Endodermal cell (in vitro differentiated cells): ENCODE results near the gene PHETA2. TPM values are rescaled to one million over a fixed set of nuclear protein-coding genes. Genes with fewer than 3 reads are reported as not detected.
"Not testable (repeated sequence)": the region's sequence is repeated elsewhere in the genome, so short reads cannot be mapped to it uniquely, and the experiment has no call there.

ENCODE experiments used
- DNase-seq: peaks from one replicate; pipeline ENCODE4 v3.0.0-alpha.2; 2017
- H3K27ac ChIP-seq: 2 replicates; pipeline ENCODE4 v1.5.1; 2013; ENCODE audit warnings: mild to moderate bottlenecking, low read depth, low read length, moderate library complexity
- H3K27me3 ChIP-seq: 2 replicates; pipeline ENCODE4 v1.6.1; 2013; ENCODE audit warnings: mild to moderate bottlenecking, low read length, moderate library complexity; ENCODE audit not compliant: insufficient read depth, control insufficient read depth, poor library complexity, severe bottlenecking
- H3K36me3 ChIP-seq: 2 replicates; pipeline ENCODE4 v1.7.0; 2013; ENCODE audit warnings: mild to moderate bottlenecking, low read length, moderate library complexity; ENCODE audit not compliant: control insufficient read depth, insufficient read depth
- H3K4me1 ChIP-seq: one replicate; pipeline ENCODE4 v1.7.0; 2013; ENCODE audit warnings: low read length; ENCODE audit not compliant: control insufficient read depth, insufficient read depth
- H3K4me3 ChIP-seq: 2 replicates; pipeline ENCODE4 v1.5.1; 2013; ENCODE audit warnings: mild to moderate bottlenecking, low read length, moderate library complexity
- H3K9ac ChIP-seq: 2 replicates; pipeline ENCODE4 v1.6.1; 2013; ENCODE audit warnings: mild to moderate bottlenecking, low read length, moderate library complexity; ENCODE audit not compliant: poor library complexity, severe bottlenecking; ENCODE audit errors: extremely low read depth
- H3K9me3 ChIP-seq: 2 replicates; pipeline ENCODE4 v1.6.1; 2013; ENCODE audit warnings: mild to moderate bottlenecking, low read length, moderate library complexity; ENCODE audit not compliant: control insufficient read depth
- H3K27ac Mint-ChIP-seq: 2 replicates; pipeline ENCODE4 v1.8.0; 2020; ENCODE audit warnings: mixed read lengths
- H3K27me3 Mint-ChIP-seq: 2 replicates; pipeline ENCODE4 v1.8.0; 2021; ENCODE audit warnings: mild to moderate bottlenecking, mixed read lengths; ENCODE audit not compliant: insufficient read depth
- H3K36me3 Mint-ChIP-seq: 2 replicates; pipeline ENCODE4 v1.8.0; 2020; ENCODE audit warnings: low read depth, mixed read lengths
- H3K4me1 Mint-ChIP-seq: 2 replicates; pipeline ENCODE4 v1.8.0; 2020; ENCODE audit warnings: mixed read lengths
- H3K4me3 Mint-ChIP-seq: 2 replicates; pipeline ENCODE4 v1.8.0; 2020; ENCODE audit warnings: mild to moderate bottlenecking, moderate library complexity, mixed read lengths
- H3K9me3 Mint-ChIP-seq: 2 replicates; pipeline ENCODE4 v1.8.0; 2020; ENCODE audit warnings: mild to moderate bottlenecking, mixed read lengths
- WGBS, 2 experiments: methylation state at CpG; one replicate each; pipeline versions ENCODE4 v1.1.5 to v1.1.7; 2013; ENCODE audit warnings: missing lambda C conversion rate in 2 of 2, mixed read lengths in 1 of 2; ENCODE audit not compliant: insufficient coverage in 1 of 2, insufficient read length in 1 of 2; 5-methylcytosine and 5-hydroxymethylcytosine counted together
- total RNA-seq, 2 donors: library from RNA; stranded (reverse); fragmentation: NEBNext Ultra II Directional in 1 of 2; extraction: Animal tissue kit (Norgen Biotek cat#: 25700) in 1 of 2; gene quantifications; 2 replicates in 1 of 2; 3 replicates in 1 of 2; pipeline ENCODE4 v1.2.1, GENCODE V29; 2021
- TF ChIP-seq, protein P1 (sequence below): fragments of 200-600 bp; sonication (generic); conservative IDR thresholded peaks from 2 replicates; pipeline ENCODE4 v1.5.0; 2021; ENCODE audit warnings: antibody characterized with exemption, mild to moderate bottlenecking

Gene PHETA2
- total RNA-seq, 2 donors from 2014 or later: 8.1 to 9.0 TPM

DNA sequence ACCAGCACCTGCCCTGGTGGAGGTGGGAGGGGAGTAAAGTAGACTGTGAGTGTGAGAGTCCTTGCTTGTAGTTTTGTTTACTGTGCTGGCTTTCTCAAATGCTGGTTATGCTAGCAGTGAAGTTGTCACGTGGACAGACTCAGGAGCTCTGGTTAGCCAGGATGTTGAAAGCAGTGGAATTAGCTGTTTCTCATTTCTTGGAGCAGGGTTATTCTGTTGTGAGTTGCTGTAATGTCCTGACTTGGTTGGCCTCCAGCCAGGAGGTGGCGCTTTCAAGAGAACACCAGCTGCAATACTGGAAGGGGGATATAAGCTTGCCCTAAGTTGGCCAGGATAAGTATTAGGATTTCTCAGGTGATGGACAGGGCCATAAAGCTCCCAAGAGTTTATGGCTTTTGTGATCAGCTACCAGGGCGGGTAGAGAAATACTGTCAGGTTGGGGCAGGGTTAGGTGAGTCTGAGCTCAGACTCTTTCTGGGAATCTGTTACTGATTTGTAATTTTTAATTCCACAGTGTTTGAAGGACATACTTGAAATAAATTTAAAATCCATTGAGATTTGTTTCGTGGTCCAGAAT is 42.9 kb downstream of the PHETA2 start:
- peaks cover 8% of the 10 kb centered on the region for H3K4me1 ChIP-seq
- Mint-ChIP-seq H3K27ac (no peak overlapping the region), H3K27me3 (peaks cover 11% of the 10 kb centered on the region), H3K9me3 (peaks cover 36% of the 10 kb centered on the region), H3K4me3 (no peak overlapping the region), H3K4me1 (peaks cover 15% of the 10 kb centered on the region), H3K36me3 (peaks cover 27% of the 10 kb centered on the region)
- peaks cover 42% of the 10 kb centered on the region for H3K9me3 ChIP-seq
- TF ChIP-seq, protein P1, sequence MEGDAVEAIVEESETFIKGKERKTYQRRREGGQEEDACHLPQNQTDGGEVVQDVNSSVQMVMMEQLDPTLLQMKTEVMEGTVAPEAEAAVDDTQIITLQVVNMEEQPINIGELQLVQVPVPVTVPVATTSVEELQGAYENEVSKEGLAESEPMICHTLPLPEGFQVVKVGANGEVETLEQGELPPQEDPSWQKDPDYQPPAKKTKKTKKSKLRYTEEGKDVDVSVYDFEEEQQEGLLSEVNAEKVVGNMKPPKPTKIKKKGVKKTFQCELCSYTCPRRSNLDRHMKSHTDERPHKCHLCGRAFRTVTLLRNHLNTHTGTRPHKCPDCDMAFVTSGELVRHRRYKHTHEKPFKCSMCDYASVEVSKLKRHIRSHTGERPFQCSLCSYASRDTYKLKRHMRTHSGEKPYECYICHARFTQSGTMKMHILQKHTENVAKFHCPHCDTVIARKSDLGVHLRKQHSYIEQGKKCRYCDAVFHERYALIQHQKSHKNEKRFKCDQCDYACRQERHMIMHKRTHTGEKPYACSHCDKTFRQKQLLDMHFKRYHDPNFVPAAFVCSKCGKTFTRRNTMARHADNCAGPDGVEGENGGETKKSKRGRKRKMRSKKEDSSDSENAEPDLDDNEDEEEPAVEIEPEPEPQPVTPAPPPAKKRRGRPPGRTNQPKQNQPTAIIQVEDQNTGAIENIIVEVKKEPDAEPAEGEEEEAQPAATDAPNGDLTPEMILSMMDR: peak; percentile 64
- H3K36me3 ChIP-seq: no peaks in the 10 kb centered on the region
- peak overlapping the region; percentile 44 for H3K4me3 ChIP-seq
- no peak overlapping the region for H3K27ac ChIP-seq
- peak; percentile 85 for DNase-seq
- H3K9ac ChIP-seq: no peak overlapping the region
- no peaks in the 10 kb centered on the region for H3K27me3 ChIP-seq
- WGBS, 2 experiments: 83 to 90% methylated on average over 3 of the region's 4 CpGs

DNA sequence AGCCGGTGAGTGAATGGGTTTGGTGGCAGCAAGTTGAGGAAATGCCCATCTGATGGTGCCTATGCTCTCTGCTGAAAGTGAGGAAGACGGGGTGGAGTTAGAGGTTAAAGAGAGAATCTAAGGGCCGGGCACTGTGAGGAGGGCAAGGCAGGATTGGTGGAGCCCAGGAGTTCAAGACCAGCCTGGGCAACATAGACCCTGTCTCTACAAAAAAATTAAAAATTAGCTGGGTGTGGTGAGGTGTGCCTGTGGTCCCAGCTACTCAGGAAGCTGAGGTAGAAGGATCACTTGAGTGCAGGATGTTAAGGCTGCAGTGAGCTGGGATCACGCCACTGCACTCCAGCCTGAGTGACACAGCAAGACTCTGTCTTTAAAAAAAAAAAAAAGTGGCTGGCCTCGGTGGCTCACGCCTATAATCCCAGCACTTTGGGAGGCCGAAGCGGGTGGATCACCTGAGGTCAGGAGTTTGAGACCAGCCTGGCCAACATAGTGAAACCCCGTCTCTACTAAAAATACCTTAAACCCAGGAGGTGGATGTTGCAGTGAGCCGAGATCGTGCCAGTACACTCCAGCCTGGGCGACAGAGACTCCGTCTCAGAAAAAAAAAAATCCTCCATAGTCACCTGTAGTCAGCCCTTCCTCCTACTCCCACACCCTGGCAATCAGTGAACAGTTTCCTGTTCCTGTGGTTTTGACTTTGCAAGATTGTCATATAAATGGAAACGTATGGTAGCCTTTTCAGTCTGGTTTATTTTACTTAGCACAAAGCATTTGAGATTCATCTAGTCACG is 46.4 kb downstream of the PHETA2 start:
- not testable (repeated sequence) for H3K9ac ChIP-seq, H3K27ac ChIP-seq, DNase-seq, H3K4me3 ChIP-seq, H3K27ac Mint-ChIP-seq, H3K4me1 Mint-ChIP-seq, H3K4me3 Mint-ChIP-seq, H3K27me3 Mint-ChIP-seq, H3K4me1 ChIP-seq, H3K27me3 ChIP-seq, H3K36me3 ChIP-seq
- peaks cover 24% of the 10 kb centered on the region for H3K9me3 ChIP-seq
- Mint-ChIP-seq H3K36me3 (peaks cover 16% of the 10 kb centered on the region), H3K9me3 (peaks cover 19% of the 10 kb centered on the region)
- 88 to 92% methylated on average over 13 to 15 of the region's 15 CpGs for WGBS, 2 experiments

DNA sequence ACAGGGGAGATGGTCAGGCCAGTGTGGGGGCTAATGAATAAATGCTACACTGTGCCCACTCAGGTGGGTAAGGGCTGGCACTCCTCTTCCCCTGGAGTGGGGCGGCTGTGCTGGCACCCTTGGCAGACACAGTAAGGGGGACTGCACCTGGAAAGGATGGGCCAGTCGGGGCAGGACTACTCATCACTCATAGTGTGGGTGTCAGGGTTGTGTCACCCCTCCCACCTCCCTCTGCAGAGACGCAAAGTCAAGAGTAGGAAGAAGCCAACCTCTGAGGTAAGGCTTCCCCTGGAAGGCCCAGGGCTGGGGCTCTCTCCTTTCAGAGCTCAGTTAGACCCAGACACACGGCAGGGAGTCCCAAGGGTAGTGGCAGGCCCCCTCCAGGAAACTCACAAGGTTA is 49.5 kb downstream of the PHETA2 start:
- not testable (repeated sequence) for H3K36me3 ChIP-seq, H3K4me1 ChIP-seq, H3K27me3 Mint-ChIP-seq, H3K9me3 ChIP-seq, H3K27ac ChIP-seq, H3K9me3 Mint-ChIP-seq, H3K36me3 Mint-ChIP-seq, H3K4me3 Mint-ChIP-seq, H3K4me1 Mint-ChIP-seq, H3K27ac Mint-ChIP-seq, H3K4me3 ChIP-seq, DNase-seq, H3K27me3 ChIP-seq, H3K9ac ChIP-seq
- no CpG with 5 or more reads among the region's 4 CpGs for WGBS, 2 experiments

DNA sequence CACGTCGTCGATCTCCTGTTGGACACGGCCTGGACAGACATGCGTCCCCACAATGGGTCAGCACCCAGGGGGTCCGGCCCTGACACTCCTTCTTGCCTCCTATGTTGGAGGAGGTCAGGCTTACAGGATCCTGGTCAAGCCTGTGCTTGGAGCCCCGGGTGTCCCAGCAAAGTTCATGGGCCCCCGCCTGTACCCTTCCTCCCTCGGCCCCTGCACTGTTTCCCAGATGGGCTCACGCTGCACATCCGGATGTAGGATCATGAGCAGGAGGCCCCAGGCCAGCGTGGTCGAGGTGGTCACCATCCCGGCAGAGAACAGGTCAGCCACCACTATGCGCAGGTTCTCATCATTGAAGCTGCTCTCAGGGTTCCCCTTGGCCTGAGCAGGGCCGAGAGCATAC is 53.6 kb downstream of the PHETA2 start:
- H3K4me1 Mint-ChIP-seq: no peaks in the 10 kb centered on the region
- Histone ChIP-seq H3K4me3 (no peak overlapping the region), H3K9ac (no peak overlapping the region), H3K9me3 (peaks cover 3% of the 10 kb centered on the region), H3K27me3 (no peaks in the 10 kb centered on the region), H3K36me3 (no peaks in the 10 kb centered on the region), H3K27ac (no peak overlapping the region), H3K4me1 (no peaks in the 10 kb centered on the region)
- H3K4me3 Mint-ChIP-seq: no peak overlapping the region
- no peak for DNase-seq
- H3K36me3 Mint-ChIP-seq: peaks cover 5% of the 10 kb centered on the region
- peaks cover 8% of the 10 kb centered on the region for H3K27me3 Mint-ChIP-seq
- H3K9me3 Mint-ChIP-seq: no peaks in the 10 kb centered on the region
- 88 to 95% methylated on average over 13 to 16 of the region's 16 CpGs for WGBS, 2 experiments
- no peak overlapping the region for H3K27ac Mint-ChIP-seq
- TF ChIP-seq, protein P1: no peak

DNA sequence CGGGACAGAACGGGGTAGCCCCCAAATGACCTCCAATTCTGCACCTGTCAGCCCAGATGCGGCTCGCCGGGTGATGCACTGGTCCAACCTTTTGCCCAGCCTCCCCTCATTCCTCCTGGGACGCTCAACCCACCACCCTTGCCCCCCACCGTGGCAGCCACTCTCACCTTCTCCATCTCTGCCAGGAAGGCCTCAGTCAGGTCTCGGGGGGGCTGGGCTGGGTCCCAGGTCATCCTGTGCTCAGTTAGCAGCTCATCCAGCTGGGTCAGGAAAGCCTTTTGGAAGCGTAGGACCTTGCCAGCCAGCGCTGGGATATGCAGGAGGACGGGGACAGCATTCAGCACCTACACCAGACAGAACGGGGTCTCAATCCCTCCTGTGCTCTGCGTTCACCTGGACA is 54.0 kb downstream of the PHETA2 start:
- not testable (repeated sequence) for H3K36me3 Mint-ChIP-seq, H3K27me3 Mint-ChIP-seq, H3K4me1 ChIP-seq, H3K27me3 ChIP-seq, H3K4me3 Mint-ChIP-seq, H3K4me1 Mint-ChIP-seq, H3K4me3 ChIP-seq, DNase-seq, H3K9ac ChIP-seq, H3K27ac Mint-ChIP-seq, H3K9me3 Mint-ChIP-seq, H3K36me3 ChIP-seq, H3K27ac ChIP-seq, H3K9me3 ChIP-seq
- WGBS, 2 experiments: 85 to 95% methylated on average over 3 to 13 of the region's 13 CpGs
